Lower leg skin (tissue), 3 donors: ENCODE results near the gene OR5AP2.

Source experiments
- CTCF ChIP-seq, 3 donors: fragments of 450-650 bp; IDR thresholded peaks; one replicate each; pipeline ENCODE4 v1.5.1; 2016; ENCODE audit warnings: antibody characterized with exemption in 3 of 3, mild to moderate bottlenecking in 3 of 3, moderate library complexity in 2 of 3
- POLR2A ChIP-seq, 2 donors: fragments of 450-650 bp; IDR thresholded peaks; one replicate each; pipeline ENCODE4 v1.6.1; 2016 to 2017; ENCODE audit warnings: antibody characterized with exemption in 2 of 2, mild to moderate bottlenecking in 1 of 2, moderate library complexity in 1 of 2

- TF ChIP-seq CTCF (IDR thresholded peaks at IDR 0.05) (no peak), POLR2A (IDR thresholded peaks at IDR 0.05) (no peak)
Measured at GRCh38 chr11:56637500-56637899, 4.7 kb downstream of the OR5AP2 start.
